Left ventricle myocardium inferior (tissue), 1 donor: ENCODE data around the gene CCDC3. TPM values are rescaled to one million over a fixed set of nuclear protein-coding genes. Genes with fewer than 3 reads are reported as not detected.

Experiments
- DNase-seq: peaks from one replicate; pipeline ENCODE4 v3.0.0-alpha.2; 2020
- H3K27ac ChIP-seq: fragments of 200-600 bp; replicated peaks from 2 replicates; pipeline ENCODE4 v1.8.0; 2021
- H3K27me3 ChIP-seq: fragments of 200-600 bp; 2 replicates; pipeline ENCODE4 v1.8.0; 2021; ENCODE audit warnings: low read depth
- H3K36me3 ChIP-seq: fragments of 200-600 bp; 2 replicates; pipeline ENCODE4 v1.8.0; 2021
- H3K4me1 ChIP-seq: fragments of 200-600 bp; 2 replicates; pipeline ENCODE4 v1.8.0; 2021
- H3K4me3 ChIP-seq: fragments of 200-600 bp; 2 replicates; pipeline ENCODE4 v1.8.0; 2021; ENCODE audit warnings: mild to moderate bottlenecking, moderate library complexity
- H3K9me3 ChIP-seq: fragments of 200-600 bp; replicated peaks from 2 replicates; pipeline ENCODE4 v1.8.0; 2021
- CTCF ChIP-seq: fragments of 200-600 bp; IDR thresholded peaks from 2 replicates; pipeline ENCODE4 v1.8.0; 2021; ENCODE audit warnings: antibody characterized with exemption, mild to moderate bottlenecking, borderline replicate concordance
- intact Hi-C: fragments of 100-400 bp; cut with micrococcal nuclease; formaldehyde crosslinking; loops from one replicate; pipeline ENCODE4 v1.11.0; 2022
- total RNA-seq: library from RNA; stranded (reverse); fragmentation: NEBNext Ultra II Directional; extraction: Animal tissue kit (Norgen Biotek cat#: 25700); gene quantifications from one replicate; pipeline ENCODE4 v1.2.1, GENCODE V29; 2021
- donor health status: DM: no; HTN: yes; CAD: no; lungs with severe emphysema.

CCDC3 gene
- total RNA-seq, 1 donor from 2014 or later, result 5.8 TPM

- no peak for TF ChIP-seq CTCF
- no peak for DNase-seq
- Histone ChIP-seq H3K36me3 (no peaks in the 10 kb centered on the region), H3K4me3 (no peak overlapping the region), H3K27ac (no peak overlapping the region), H3K27me3 (peaks cover 20% of the 10 kb centered on the region), H3K9me3 (peaks cover 16% of the 10 kb centered on the region), H3K4me1 (no peaks in the 10 kb centered on the region)
- intact Hi-C loops, result no loop called here
These were observed 29.4 kb downstream of the CCDC3 start for GRCh38 chr10:12972146-12972545.

- TF ChIP-seq CTCF, result no peak
- no peak for DNase-seq
These were observed 30.3 kb downstream of the CCDC3 start for GRCh38 chr10:12971001-12971788.

GRCh38 chr10:12969951-12970350 is 31.6 kb downstream of the CCDC3 start:
- no peaks in the 10 kb centered on the region for H3K36me3 ChIP-seq
- H3K9me3 ChIP-seq, result peaks cover 26% of the 10 kb centered on the region
- intact Hi-C loops, result no loop called here
- DNase-seq, result no peak
- H3K4me3 ChIP-seq, result no peak overlapping the region
- H3K27ac ChIP-seq, result no peak overlapping the region
- H3K4me1 ChIP-seq, result no peaks in the 10 kb centered on the region
- peaks cover 11% of the 10 kb centered on the region for H3K27me3 ChIP-seq
- no peak for TF ChIP-seq CTCF

More at GRCh38 chr10:12971001-12971788, 30.3 kb downstream of the CCDC3 start:
- no peaks in the 10 kb centered on the region for H3K4me1 ChIP-seq
- intact Hi-C loops, result no loop called here
- H3K27ac ChIP-seq, result no peak overlapping the region
- no peaks in the 10 kb centered on the region for H3K36me3 ChIP-seq
- H3K9me3 ChIP-seq, result peaks cover 25% of the 10 kb centered on the region
- H3K27me3 ChIP-seq, result peaks cover 11% of the 10 kb centered on the region
- H3K4me3 ChIP-seq, result no peak overlapping the region

GRCh38 chr10:12966067-12966466 is 35.4 kb downstream of the CCDC3 start:
- TF ChIP-seq CTCF, result no peak
- intact Hi-C loops, result no loop called here
- Histone ChIP-seq H3K27me3 (peaks cover 13% of the 10 kb centered on the region), H3K36me3 (no peaks in the 10 kb centered on the region), H3K4me3 (no peak overlapping the region), H3K4me1 (peaks cover 4% of the 10 kb centered on the region), H3K27ac (no peak overlapping the region), H3K9me3 (peaks cover 26% of the 10 kb centered on the region)
- DNase-seq, result no peak

- Histone ChIP-seq H3K4me1 (peaks cover 9% of the 10 kb centered on the region), H3K27me3 (peaks cover 18% of the 10 kb centered on the region), H3K27ac (no peak overlapping the region), H3K4me3 (no peak overlapping the region), H3K36me3 (no peaks in the 10 kb centered on the region), H3K9me3 (peaks cover 26% of the 10 kb centered on the region)
- no peak for DNase-seq
- no peak for TF ChIP-seq CTCF
- intact Hi-C loops, result no loop called here
These were observed 35.9 kb downstream of the CCDC3 start for GRCh38 chr10:12965571-12965970.
